OCI-LY1 (cell line): Measurements from ENCODE around the gene COL16A1.

ENCODE experiments used
- CTCF ChIP-seq: fragments of 200-600 bp; sonication (generic), shearing (Covaris generic); IDR thresholded peaks from 2 replicates; pipeline ENCODE4 v1.5.1; 2017; ENCODE audit warnings: mild to moderate bottlenecking, antibody characterized with exemption, low read length, moderate library complexity, mixed read lengths
- EZH2 ChIP-seq: fragments of 200-600 bp; sonication (generic), shearing (Covaris generic); IDR thresholded peaks from 2 replicates; pipeline ENCODE4 v1.8.0; 2017; ENCODE audit warnings: borderline replicate concordance, mixed run types, mild to moderate bottlenecking, antibody characterized with exemption, low read length, moderate library complexity, mixed read lengths

- TF ChIP-seq CTCF (no peak), EZH2 (no peak)
These were observed 2.7 kb upstream of the COL16A1 start for GRCh38 chr1:31706384-31707058.
